Embryonic facial prominence (tissue), 1 donor: ENCODE data around the gene TUBGCP6.
"Not testable (repeated sequence)": the region's sequence is repeated elsewhere in the genome, so short reads cannot be mapped to it uniquely, and the experiment has no call there.

Experiments
- DNase-seq: peaks from one replicate; pipeline ENCODE4 v3.0.0-alpha.2; 2016; ENCODE audit errors: extremely low spot score

Gene TUBGCP6

DNA sequence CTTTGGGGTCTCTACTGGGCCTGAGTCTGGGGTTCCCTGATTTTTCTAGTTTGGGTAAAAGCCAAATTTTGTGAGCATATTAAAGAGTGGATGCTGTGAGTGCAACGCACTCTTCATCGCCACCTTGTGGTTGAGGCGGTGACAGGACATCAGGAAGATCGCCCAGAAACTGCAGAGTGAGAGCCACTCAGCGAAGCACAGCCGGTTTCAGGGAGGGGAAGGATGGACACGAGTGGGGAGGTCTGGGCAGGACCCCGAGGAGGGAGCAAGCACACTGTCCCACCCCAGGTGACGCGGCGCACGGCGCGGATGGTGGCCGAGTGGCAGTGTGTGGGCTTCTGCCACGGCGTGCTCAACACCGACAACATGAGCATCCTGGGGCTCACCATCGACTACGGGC, 34.9 kb downstream of the TUBGCP6 start:
- DNase-seq = no peak

DNA sequence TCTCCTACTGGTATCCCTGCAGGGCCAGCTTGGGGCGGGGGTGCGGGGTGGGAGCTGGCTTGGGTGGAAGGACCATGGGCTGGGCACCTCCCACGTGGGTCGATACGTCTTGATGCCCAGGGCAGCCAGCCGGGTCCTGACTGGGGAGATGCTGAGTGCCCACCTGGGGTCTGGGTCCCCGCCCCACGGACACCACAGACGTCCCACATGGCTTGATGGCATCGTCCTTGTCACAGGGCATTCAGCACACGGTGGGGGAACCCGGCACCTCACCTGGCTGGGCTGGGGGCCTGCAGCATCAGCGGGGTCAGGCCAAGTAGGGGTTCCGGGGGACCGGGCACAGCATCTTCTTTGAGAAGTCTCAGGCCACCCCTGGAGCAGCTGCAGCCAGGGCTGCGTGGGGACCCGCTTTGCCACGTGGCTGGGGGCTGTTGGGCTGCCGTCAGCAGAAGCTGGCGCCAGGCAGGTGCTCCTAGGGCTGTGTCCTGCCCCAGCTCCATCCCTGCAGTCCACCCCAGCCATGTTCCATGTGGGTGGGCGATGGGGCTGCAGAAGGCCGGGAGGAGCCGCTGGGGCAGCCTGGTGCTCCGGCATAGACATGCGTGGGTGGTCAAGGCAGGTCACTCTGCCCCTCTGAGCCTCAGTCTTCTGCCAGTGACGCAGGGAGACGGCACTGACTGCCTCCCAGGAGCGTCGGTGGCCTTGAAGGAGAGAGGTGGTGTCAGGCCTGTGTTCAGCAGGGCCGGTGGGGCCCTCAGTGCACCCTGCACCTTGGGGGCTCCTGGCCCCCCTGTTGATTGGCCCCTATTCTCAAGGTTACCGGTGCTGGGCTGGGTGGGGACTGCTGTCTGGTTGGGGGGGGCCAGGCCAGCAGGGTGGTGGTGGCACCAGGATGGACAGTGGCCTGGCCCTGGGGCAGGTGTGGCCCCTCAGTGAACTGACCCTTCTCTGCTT, 35.6 kb downstream of the TUBGCP6 start:
- no peak for DNase-seq

DNA sequence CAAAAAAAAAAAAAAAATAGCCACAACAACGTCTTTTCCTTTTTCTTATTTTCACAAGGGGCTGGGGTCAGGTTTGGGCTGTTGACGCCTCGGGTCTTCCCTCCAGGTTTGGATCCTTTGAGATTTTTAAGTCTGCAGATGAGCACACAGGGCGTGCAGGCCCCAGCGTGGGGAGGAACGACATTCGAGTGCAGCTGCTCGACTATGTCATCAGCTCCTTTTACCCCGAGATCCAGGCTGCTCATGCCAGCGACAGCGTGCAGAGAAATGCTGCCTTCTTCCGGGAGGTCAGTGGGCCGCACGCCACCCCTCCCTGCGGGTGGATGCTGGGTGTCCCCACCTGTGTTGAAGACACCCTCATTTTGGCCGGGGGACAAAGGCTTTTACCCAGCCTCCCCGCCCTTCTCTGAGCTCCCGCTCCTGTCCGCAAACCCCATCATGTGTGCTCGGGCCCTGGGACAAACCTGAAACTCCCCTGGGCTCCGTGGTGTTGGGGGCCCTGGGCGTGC, 36.3 kb downstream of the TUBGCP6 start:
- no peak for DNase-seq

DNA sequence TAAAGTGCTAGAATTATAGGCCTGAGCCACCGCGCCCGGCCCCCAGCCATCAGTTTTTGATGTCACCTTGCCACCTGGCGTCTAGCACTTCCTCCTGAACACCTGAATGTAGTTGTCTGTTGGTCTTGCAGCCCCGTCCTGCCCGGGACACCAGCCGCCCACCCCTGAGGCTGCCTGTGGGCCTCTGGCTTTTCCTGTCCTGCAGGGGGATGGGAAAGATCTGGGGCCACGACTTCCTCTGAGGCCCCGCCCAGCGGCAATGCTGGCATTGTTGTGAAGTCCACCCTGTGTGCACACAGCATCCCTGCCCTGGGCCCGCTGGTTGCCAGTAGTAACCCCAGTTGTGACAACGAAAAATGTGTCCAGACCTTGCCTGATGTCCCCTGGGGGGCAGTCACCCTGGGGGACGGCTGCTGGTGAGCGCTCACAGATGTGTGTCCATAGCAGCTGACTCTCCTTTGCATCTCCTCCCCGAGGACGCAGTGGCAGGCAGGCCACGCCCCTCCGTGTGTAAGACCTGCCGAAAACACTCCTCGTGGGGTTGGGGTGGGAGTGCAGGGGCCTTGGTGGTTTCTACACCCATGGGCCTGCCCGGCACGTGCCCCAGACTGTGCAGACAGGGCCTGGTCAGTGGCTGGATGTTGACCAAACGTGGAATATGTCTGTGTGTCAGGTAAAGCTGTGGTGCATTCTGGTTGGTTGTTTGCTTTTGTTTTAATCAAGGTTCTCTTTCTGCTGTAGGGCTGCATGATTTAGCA, 37.3 kb downstream of the TUBGCP6 start:
- DNase-seq = no peak

DNA sequence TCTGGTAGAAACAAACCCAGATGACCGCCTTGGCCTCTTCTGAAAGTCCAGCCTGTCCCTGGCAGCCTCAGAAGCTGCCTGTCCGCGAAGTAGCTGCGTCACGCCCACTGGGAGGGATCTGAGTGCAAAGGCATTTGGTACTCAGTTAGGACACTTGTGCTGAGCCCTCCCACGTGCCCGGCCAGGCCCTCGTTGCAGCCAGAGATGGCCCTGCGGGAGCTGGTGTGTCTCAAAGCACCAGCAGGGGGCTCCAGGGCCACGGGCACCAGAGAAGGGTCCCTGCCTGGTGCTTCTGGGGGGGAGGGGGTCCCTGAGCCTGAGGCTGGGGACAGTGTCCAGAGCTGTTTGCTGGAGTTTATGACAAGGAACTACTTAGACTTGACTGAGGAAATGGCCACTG, 38.2 kb downstream of the TUBGCP6 start:
- DNase-seq = no peak

DNA sequence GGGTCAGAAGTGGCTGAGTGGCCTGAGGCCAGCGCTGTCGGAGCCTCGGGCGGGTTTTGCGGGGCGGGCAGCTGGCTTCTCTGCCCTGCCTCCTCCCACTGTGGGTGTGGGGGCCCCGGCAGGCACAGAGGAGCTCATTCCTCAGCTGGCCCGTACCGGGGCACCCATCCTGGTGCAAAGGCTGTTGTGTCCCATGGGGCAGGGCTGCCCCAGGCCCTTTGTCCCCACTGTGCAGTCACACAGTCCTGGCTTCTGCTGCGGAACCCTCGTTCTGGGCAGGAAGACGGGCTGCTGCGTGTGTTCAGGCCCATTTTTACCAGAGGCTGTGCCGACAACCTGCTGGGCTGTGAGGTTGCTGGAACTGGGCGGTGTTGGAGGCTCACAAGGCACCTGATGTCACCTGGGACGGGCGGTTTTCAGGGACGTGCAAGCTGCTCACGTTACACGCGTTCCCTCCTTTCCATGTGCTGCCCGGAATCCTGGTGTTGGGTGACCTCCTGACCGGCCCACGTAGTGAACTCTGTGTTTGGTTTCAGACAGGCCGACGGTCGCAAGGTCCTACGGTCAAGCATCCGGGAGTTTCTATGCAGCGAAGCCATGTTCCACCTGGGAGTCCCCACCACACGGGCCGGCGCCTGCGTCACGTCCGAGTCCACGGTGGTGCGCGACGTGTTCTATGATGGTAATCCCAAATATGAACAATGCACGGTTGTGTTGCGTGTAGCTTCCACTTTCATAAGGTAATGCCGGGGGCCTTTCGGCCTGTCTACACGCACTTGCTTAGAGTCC, 38.8 kb downstream of the TUBGCP6 start:
- no peak for DNase-seq

DNA sequence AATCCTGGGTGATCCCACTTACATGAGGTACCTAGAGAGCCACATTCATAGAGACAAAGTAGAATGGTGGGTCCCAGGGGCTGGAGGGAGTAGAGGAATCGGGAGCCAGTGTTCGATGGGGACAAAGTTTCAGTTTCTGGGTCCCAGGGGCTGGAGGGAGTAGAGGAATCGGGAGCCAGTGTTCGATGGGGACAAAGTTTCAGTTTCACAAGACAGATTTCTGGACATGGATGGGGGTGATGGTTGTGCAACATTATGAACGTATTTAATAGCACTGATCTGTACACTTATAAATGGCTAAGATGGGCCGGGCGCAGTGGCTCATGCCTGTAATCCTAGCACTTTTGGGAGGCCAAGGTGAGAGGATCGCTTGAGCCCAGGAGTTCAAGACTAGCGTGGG, 39.8 kb downstream of the TUBGCP6 start:
- not testable (repeated sequence) for DNase-seq

DNA sequence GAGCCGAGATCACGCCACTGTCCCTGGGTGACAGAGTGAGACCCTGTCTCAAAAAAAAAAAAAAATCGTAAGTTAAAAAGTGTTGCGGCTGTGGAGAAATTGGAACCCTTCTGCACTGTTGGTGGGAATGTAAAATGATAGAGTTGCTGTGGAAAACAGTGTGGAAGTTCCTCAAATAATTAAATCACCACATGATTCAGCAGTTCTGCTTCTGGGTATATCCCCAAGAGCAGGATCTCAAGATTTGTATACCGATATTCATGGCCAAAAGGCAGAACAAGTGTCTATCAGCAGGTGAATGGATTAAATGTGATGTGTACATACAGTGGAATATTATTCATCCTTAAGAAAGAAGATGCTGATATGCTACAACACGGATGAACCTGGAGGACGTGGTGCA, 40.3 kb downstream of the TUBGCP6 start:
- DNase-seq = no peak

DNA sequence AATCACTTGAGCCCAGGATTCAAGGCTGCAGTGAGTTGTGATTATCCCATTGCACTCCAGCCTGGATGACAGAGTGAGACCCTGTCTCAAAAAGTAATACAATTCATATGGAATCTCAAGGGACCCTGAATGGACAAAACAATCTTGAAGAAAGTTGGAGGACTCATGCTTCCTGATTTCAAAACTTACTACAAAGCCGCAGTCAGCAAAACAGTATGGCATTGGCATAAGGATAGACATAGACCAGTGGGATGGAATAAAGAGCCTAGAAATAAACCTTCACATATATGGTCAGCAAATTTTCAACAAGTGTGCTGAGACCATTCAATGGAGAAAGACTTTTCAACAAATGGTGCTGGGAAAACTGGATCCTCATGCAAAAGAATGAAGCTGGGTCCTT, 41.5 kb downstream of the TUBGCP6 start:
- no peak for DNase-seq

DNA sequence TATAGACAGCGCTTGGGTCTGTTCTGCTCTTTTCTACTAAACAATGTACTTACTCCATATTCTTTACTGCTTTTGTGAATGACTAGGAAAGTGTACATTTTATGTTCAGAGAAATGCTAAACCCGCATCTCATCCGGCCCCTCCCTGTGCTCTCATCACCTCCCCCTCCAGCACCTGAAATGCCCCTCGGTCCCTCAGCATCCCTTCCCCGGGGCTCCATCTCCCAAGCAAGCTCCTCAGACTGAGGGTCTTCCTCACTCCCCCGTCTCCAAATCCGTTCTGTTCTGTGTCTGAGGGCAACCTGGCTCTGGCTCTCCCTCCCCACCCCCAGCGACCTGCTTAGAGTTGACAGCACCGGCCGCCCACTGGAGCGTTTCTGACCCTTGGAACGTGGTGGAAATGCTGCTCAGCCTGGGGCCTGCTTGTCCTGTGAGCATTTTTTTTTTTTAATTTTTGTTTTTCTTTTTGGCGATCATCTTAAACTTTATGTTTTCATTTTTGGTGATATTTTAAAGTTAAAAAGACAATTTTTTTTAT, 42.6 kb downstream of the TUBGCP6 start:
- no peak for DNase-seq

DNA sequence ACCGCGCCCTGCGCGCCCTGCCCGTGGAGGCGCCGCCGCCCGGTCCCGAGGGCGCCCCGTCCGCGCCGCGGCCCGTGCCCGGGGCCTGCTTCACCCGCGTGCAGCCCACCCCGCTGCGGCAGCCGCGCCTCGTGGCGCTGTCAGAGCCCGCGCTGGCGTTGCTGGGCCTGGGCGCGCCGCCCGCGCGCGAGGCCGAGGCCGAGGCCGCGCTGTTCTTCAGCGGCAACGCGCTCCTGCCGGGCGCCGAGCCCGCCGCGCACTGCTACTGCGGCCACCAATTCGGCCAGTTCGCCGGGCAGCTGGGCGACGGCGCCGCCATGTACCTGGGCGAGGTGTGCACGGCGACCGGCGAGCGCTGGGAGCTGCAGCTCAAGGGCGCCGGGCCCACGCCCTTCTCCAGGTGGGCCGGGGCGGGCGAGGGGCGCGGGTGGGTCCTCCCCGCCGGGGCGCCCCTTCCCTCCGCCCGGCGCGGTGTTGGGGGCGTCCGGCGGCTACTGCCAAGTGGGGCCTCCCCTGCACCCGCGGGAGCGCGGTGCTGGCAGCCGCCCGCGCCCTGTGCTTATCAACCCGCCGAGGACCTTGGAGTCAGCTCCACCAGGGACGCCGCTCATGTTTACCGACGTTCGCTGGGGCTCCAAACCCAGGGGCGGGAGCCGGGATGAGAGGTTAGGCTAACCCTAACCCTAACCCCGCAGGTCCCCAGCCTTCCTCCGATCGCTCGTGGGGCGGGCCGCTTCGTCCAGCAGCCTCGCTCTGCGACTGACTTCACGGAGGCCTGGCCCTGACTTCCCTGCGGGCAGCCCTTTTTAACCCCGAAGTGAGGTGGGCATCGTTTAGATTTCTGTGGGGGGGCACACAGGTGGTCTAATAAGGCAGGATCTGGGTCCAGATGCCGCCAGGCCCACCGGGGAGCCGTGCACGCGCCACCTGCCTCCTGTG, 43.4 kb downstream of the TUBGCP6 start:
- DNase-seq = no peak

DNA sequence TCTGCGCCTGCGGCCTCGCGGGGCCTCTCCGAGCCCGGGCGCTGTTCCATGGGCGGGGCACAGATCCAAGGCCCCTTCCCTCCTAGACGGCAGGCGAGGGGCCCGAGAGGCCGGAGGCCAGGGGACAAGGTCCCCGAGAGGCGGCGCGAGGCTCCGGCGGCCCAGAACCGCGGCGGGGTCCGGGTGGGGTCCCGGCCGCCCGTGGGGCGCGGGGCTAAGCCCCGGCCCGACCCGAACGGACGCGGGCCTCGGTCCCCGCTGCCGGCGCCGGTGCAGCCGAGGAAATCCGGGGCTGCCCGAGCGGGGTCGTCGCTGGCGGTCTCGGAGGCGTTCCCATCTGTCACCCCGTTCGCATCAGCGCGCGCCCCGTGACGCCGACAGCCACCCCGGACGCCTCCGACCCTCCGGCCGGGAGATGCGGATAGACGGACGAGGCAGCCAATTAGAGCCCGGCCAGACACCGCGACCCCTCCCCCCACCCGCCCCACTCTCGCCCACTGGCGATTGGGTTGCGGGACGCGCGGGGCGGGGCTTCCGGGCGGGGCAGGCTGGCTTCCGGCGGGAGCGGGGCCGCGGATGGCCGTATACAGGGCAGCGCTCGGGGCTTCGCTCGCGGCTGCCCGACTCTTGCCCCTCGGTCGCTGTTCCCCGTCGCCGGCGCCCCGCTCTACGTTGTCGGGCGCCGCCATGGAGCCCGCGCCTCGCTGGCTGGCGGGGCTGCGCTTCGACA, 44.2 kb downstream of the TUBGCP6 start, which contains the start of gene SELENOO:
Gene SELENOO, plus strand, starts transcription at position 551 of the 730 bp plus-strand sequence. Its CDS starts 26 bp downstream, at position 577.
- DNase-seq = peak; percentile 74

DNA sequence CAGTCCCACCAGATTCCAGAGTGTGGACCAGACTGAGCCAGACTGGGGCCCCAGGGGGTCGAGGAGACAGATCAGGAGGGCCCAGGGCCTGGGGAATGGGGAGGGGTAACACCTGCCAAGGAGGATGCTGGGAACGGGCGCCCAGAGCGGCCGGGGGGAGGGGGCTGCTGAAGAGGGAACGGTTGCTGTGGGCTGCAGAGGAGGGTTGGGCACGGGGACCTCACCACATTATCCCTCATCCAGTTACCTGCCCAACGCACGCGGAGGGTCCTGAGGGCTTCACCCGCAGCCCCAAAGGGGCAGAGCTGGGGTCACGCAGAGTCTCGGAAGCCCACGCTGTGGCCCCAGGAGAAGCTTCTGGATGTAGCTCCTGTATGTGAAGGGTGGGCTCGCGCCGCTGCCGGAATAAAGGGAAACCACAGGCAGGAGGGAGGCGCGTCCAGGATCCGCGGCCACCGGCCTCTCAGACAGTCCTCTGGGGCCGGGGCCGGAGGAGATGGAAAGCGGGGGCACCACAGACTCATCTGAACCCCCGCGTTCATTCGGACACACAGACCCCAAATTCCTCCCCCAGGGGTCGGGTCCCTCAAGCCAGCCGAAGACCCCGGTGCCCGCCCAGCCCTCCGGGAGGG, 44.9 kb downstream of the TUBGCP6 start:
- no peak for DNase-seq

DNA sequence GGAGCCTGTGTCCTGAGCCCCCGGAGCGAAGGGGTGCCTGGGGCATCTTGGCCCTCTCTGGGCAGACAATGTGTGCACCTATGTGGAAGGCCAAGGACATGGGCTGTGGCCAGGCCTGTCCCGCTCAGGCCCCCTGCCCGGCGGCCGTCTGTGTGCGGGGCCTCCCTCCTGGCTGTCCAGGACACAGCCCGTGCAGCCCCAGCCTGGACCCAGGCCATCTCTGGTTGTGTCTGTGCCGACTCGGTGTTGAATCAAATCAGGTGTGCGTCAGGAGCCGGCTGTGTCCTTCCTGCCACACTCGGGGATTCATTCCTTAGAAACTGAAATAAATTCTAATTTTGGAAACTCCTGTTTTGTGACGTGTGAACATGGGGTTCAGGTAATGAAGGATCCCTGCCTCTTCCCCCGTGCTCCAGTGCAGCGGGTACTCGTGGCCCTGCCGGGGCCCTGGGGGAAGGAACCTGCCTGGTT, 45.5 kb downstream of the TUBGCP6 start:
- no peak for DNase-seq

DNA sequence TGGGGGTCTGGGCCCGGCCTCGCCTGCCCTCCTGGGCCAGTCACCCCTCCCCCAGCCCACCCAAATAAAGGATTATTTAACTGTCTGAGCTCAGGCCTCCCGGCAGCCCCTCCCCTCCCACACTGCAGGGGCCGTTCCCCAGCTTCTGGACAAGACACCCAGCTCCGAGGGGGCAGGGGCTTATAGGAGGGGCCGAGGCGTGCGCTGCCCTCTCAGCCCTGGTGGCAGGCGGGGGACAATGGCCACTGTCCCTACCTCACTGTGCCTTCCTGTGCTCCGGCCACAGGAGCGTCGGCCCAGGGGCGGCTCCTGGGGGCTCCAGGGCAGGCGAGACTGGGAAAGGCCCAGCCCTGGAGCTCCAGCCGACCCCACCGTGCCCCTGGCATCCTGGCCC, 46.2 kb downstream of the TUBGCP6 start:
- no peak for DNase-seq

DNA sequence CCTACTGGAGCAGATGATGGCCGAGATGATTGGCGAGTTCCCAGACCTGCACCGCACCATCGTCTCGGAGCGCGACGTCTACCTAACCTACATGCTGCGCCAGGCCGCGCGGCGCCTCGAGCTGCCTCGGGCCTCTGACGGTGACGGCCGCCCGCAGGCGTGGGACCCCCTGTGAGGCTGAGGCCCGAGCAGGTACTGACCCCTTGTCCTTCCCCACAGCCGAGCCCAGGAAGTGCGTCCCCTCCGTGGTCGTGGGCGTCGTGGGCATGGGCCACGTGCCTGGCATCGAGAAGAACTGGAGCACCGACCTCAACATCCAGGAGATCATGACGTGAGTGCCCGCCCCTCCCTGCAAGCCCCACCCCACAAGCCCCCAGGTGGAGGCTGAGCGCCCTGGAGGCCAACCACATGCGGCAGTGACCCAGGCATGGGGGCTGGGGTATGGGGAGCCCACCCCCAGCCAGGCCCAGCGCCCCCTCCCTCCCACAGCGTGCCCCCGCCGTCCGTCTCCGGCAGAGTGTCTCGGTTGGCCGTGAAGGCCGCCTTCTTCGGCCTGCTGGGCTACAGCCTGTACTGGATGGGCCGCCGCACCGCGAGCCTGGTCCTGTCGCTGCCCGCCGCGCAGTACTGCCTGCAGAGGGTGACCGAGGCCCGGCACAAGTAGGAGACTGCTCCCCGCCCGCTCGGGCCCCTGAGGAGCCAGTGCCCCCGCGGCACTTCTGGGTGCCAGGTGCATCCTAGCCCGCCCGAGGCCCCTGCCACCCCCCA, 46.8 kb downstream of the TUBGCP6 start:
- DNase-seq = no peak

DNA sequence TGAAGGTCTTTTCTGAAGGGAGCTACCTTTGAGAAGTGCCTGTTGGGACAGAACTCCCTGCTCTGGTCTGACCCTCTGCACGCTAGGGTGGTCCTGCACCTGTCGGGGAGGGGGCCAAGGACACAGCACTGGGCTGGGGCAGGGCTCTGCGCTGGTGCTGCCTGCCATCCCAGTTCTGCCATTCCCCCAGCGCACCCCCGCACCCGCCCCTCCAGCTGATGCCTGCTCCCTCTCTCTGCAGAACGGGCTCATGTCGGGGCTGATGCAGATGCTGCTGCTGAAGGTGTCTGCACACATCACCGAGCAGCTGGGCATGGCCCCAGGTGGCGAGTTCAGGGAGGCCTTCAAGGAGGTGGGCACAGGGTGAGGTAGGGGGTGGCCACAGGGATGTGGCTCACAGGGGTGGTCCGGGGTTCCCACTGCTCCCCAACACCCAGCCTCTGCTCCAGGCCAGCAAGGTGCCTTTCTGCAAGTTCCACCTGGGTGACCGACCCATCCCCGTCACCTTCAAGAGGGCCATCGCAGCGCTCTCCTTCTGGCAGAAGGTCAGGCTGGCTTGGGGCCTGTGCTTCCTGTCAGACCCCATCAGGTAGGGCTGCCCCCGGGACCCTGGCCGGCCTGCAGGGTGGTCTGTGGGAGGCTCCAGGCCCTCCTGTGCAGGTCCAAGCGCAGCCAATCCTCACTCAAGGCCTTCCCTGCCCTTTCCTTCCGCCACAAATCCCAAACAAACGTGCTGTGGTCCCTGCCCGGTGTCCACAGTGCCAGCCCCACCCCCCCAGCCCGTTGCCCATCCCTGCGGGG, 47.6 kb downstream of the TUBGCP6 start:
- no peak for DNase-seq
